ENCODE data around the gene RASGEF1B. TPM values are rescaled to one million over a fixed set of nuclear protein-coding genes. Genes with fewer than 3 reads are reported as not detected.

The RASGEF1B gene
- total RNA-seq, 2 experiments from 2014 or later = 5.7 to 12.6 TPM

GRCh38 chr4:81504112-81505003 is 32.7 kb upstream of the RASGEF1B start:
- peak overlapping the region; percentile 52; the same call in 1 of the 2 replicates for H3K4me2 ChIP-seq (ENCODE audit: low read length)
- CTCF ChIA-PET (ENCODE audit: unreplicated experiment) = no interaction called here
- no peak overlapping the region for H3K27ac ChIP-seq (ENCODE audit: low read depth, low read length, poor library complexity, severe bottlenecking)
- TF ChIP-seq CTCF (conservative IDR thresholded peaks at IDR 0.05; ENCODE audit: low read length) (no peak), EZH2phosphoT487 (IDR thresholded peaks at IDR 0.05; ENCODE audit: borderline replicate concordance, low read depth, low read length) (no peak)
- no peaks in the 10 kb centered on the region for H3K9me3 ChIP-seq (ENCODE audit: low read length)
- no peaks in the 10 kb centered on the region for H4K20me1 ChIP-seq (ENCODE audit: insufficient read depth, low read length)
- H3K79me2 ChIP-seq (ENCODE audit: insufficient read depth, low read depth, low read length) = no peaks in the 10 kb centered on the region
- no peaks in the 10 kb centered on the region for H3K36me3 ChIP-seq (ENCODE audit: insufficient read depth, low read length)
- peaks cover 19% of the 10 kb centered on the region for H3K4me1 ChIP-seq (ENCODE audit: insufficient read depth, low read length, poor library complexity, severe bottlenecking)
- POLR2A ChIA-PET = interaction anchor here (0.6 to 1.7 kb wide), 7 partner anchors 8 to 595 kb away, joined by 3 to 6 read pairs (median 5); no protein-coding TSS in a partner anchor
- no peak for DNase-seq (ENCODE audit: low spot score)
- no TSS peak for BruUV-seq (replicated peaks)
- intact Hi-C loops (cut with micrococcal nuclease; ENCODE audit: unreplicated experiment) = no loop called here
- no peak overlapping the region for H3K4me3 ChIP-seq (ENCODE audit: low read depth, low read length, poor library complexity, severe bottlenecking)
- peak overlapping the region; percentile 89 for H2AFZ ChIP-seq (ENCODE audit: low read length)
- no peaks in the 10 kb centered on the region for H3K9me2 ChIP-seq (ENCODE audit: insufficient read depth, low read length)

- intact Hi-C loops (cut with micrococcal nuclease; ENCODE audit: unreplicated experiment) = no loop called here
- no peaks in the 10 kb centered on the region for H4K20me1 ChIP-seq (ENCODE audit: insufficient read depth, low read length)
- H3K4me2 ChIP-seq (ENCODE audit: low read length) = no peak overlapping the region
- H3K4me3 ChIP-seq (ENCODE audit: low read depth, low read length, poor library complexity, severe bottlenecking) = no peak overlapping the region
- no peak for DNase-seq (ENCODE audit: low spot score)
- BruUV-seq (replicated peaks) = no TSS peak
- ChIA-PET CTCF (ENCODE audit: unreplicated experiment) (no interaction called here), POLR2A (interaction anchor here (0.6 to 1.7 kb wide), 6 partner anchors 10 to 31 kb away, joined by 3 to 6 read pairs (median 5); no protein-coding TSS in a partner anchor)
- TF ChIP-seq CTCF (conservative IDR thresholded peaks at IDR 0.05; ENCODE audit: low read length) (no peak), EZH2phosphoT487 (IDR thresholded peaks at IDR 0.05; ENCODE audit: borderline replicate concordance, low read depth, low read length) (no peak)
- H3K79me2 ChIP-seq (ENCODE audit: insufficient read depth, low read depth, low read length) = no peaks in the 10 kb centered on the region
- H3K27ac ChIP-seq (ENCODE audit: low read depth, low read length, poor library complexity, severe bottlenecking) = no peak overlapping the region
- no peaks in the 10 kb centered on the region for H3K9me3 ChIP-seq (ENCODE audit: low read length)
- peaks cover 19% of the 10 kb centered on the region for H3K4me1 ChIP-seq (ENCODE audit: insufficient read depth, low read length, poor library complexity, severe bottlenecking)
- no peak overlapping the region for H2AFZ ChIP-seq (ENCODE audit: low read length)
- no peaks in the 10 kb centered on the region for H3K36me3 ChIP-seq (ENCODE audit: insufficient read depth, low read length)
- no peaks in the 10 kb centered on the region for H3K9me2 ChIP-seq (ENCODE audit: insufficient read depth, low read length)
These were observed 31.9 kb upstream of the RASGEF1B start for GRCh38 chr4:81503586-81503985.

DNA sequence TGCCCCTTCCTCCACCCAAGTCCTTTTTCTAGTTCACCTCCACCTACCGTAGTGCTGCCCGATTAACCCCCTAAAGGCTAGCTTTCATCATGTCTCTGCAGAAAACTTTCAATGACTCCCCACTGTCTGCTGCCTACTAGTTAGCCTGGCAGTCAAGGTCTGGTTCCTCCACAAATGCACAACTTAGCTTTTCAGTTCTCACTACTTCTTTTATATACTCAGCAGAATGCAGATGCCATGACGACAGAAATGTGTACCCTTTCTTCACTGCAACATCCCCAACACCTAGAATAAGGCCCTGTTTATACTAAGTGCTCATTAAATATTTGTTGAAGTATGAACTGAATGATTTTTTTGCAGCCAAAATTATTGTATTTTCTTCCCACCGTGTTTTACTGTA is 30.9 kb upstream of the RASGEF1B start:
- POLR2A ChIA-PET = interaction anchor here (1.1 to 1.7 kb wide), 3 partner anchors 11 to 18 kb away, joined by 3 to 5 read pairs (median 4); no protein-coding TSS in a partner anchor
- TF ChIP-seq CTCF (conservative IDR thresholded peaks at IDR 0.05; ENCODE audit: low read length) (no peak), EZH2phosphoT487 (IDR thresholded peaks at IDR 0.05; ENCODE audit: borderline replicate concordance, low read depth, low read length) (no peak)
- BruUV-seq (replicated peaks) = no TSS peak
- Histone ChIP-seq H2AFZ (ENCODE audit: low read length) (no peak overlapping the region), H3K36me3 (ENCODE audit: insufficient read depth, low read length) (no peaks in the 10 kb centered on the region), H3K27ac (ENCODE audit: low read depth, low read length, poor library complexity, severe bottlenecking) (no peak overlapping the region), H3K4me2 (ENCODE audit: low read length) (no peak overlapping the region), H3K79me2 (ENCODE audit: insufficient read depth, low read depth, low read length) (no peaks in the 10 kb centered on the region), H3K4me1 (ENCODE audit: insufficient read depth, low read length, poor library complexity, severe bottlenecking) (peaks cover 16% of the 10 kb centered on the region), H4K20me1 (ENCODE audit: insufficient read depth, low read length) (no peaks in the 10 kb centered on the region), H3K4me3 (ENCODE audit: low read depth, low read length, poor library complexity, severe bottlenecking) (no peak overlapping the region), H3K9me3 (ENCODE audit: low read length) (no peaks in the 10 kb centered on the region), H3K9me2 (ENCODE audit: insufficient read depth, low read length) (no peaks in the 10 kb centered on the region)
- intact Hi-C loops (cut with micrococcal nuclease; ENCODE audit: unreplicated experiment) = no loop called here
- no peak for DNase-seq (ENCODE audit: low spot score)
- CTCF ChIA-PET (ENCODE audit: unreplicated experiment) = no interaction called here

Measured in OCI-LY7 (cell line).